GM12878 (cell line): Measurements from ENCODE around the gene HERC2. TPM values are rescaled to one million over a fixed set of nuclear protein-coding genes. Genes with fewer than 3 reads are reported as not detected.

ENCODE experiments used
- ATAC-seq: fragments of 200-7000 bp; cut with Tn5 transposase; 3 replicates; pipeline ENCODE4 v1.9.1; 2020; ENCODE audit warnings: mild to moderate bottlenecking, moderate library complexity
- BruUV-seq: library from RNA; stranded (reverse); fragments of 400-500 nt; replicated peaks from 2 replicates; lab custom pipeline; 2021; lab: Mats Ljungman, UMichigan
- CTCF ChIA-PET: fragments of 300-600 bp; sonication (Branson Sonifier 250); formaldehyde crosslinking; extraction: SDS; loops from one replicate; lab custom pipeline; 2021; ENCODE audit warnings: inconsistent platforms; lab: Yijun Ruan, JAX
- POLR2A ChIA-PET: fragments of 350-600 bp; formaldehyde crosslinking; extraction: SDS; loops from one replicate; lab custom pipeline; 2021; ENCODE audit warnings: inconsistent platforms; lab: Charles Lee
- RAD21 ChIA-PET: fragments of 300-600 bp; sonication (Branson Sonifier 250); formaldehyde crosslinking; loops from one replicate; lab custom pipeline; 2023; ENCODE audit warnings: antibody characterized with exemption; ENCODE audit not compliant: unreplicated experiment; lab: Charles Lee
- SMC1A ChIA-PET: fragments of 300-600 bp; sonication (Branson Sonifier 250); formaldehyde crosslinking; loops from one replicate; lab custom pipeline; 2023; ENCODE audit not compliant: unreplicated experiment, uncharacterized antibody; lab: Charles Lee
- DNase-seq: peaks from one replicate; pipeline ENCODE4 v3.0.0-alpha.2; 2011; ENCODE audit warnings: low read depth, low spot score
- FAIRE-seq: peaks from 3 replicates; lab custom pipeline; 2011; peaks lifted over from hg19 to GRCh38; lab: Jason Lieb, UNC
- H2AFZ ChIP-seq: 2 replicates; pipeline ENCODE4 v1.6.0; 2011; ENCODE audit warnings: low read depth, low read length, control low read depth; ENCODE audit not compliant: control insufficient read depth
- H3K27ac ChIP-seq: 2 replicates; pipeline ENCODE4 v1.5.1; 2011; ENCODE audit warnings: control low read depth; ENCODE audit not compliant: control insufficient read depth, insufficient read depth
- H3K27me3 ChIP-seq, 2 experiments: replicated peaks in 1 of 2; 2 replicates each; pipeline versions ENCODE4 v1.6.0 to v1.6.1; 2011; ENCODE audit warnings: low read length in 1 of 2; ENCODE audit not compliant: control insufficient read depth in 2 of 2, insufficient read depth in 2 of 2
- H3K36me3 ChIP-seq, 2 experiments: 2 replicates each; pipeline ENCODE4 v1.5.1; 2011; ENCODE audit warnings: low read length in 1 of 2; ENCODE audit not compliant: control insufficient read depth in 2 of 2, insufficient read depth in 2 of 2
- H3K4me1 ChIP-seq: 2 replicates; pipeline ENCODE4 v1.6.1; 2011; ENCODE audit warnings: mild to moderate bottlenecking, low read length, moderate library complexity, mixed read lengths; ENCODE audit not compliant: control insufficient read depth, insufficient read depth
- H3K4me2 ChIP-seq: 2 replicates; pipeline ENCODE4 v1.6.0; 2011; ENCODE audit warnings: control low read depth; ENCODE audit not compliant: control insufficient read depth, insufficient read depth
- H3K4me3 ChIP-seq: fragments of 200-600 bp; sonication (generic); 2 replicates; pipeline ENCODE4 v1.5.1; 2016
- H3K79me2 ChIP-seq: 2 replicates; pipeline ENCODE4 v1.6.0; 2011; ENCODE audit warnings: low read length; ENCODE audit not compliant: control insufficient read depth, insufficient read depth
- H3K9ac ChIP-seq: 2 replicates; pipeline ENCODE4 v1.8.0; 2011; ENCODE audit warnings: low read length, control low read depth, mixed read lengths; ENCODE audit not compliant: control insufficient read depth, insufficient read depth
- H3K9me3 ChIP-seq: replicated peaks from 3 replicates; pipeline ENCODE4 v1.5.1; 2011; ENCODE audit warnings: mild to moderate bottlenecking, low read length; ENCODE audit not compliant: control insufficient read depth, insufficient read depth
- H4K20me1 ChIP-seq: 2 replicates; pipeline ENCODE4 v1.6.0; 2011; ENCODE audit not compliant: control insufficient read depth, insufficient read depth
- CBX3 ChIP-seq: fragments of 200-600 bp; sonication (generic); IDR thresholded peaks from 2 replicates; pipeline ENCODE4 v1.6.1; 2016; ENCODE audit warnings: low read depth, borderline replicate concordance
- EED ChIP-seq: sonication (generic); IDR thresholded peaks from 2 replicates; pipeline ENCODE4 v1.6.1; 2016; ENCODE audit warnings: antibody characterized with exemption, low read depth
- EP300 ChIP-seq, 2 experiments: fragments of 150-350 bp in 1 of 2; IDR thresholded peaks; 2 replicates each; pipeline ENCODE4 v1.6.1; 2011 to 2012; ENCODE audit warnings: low read depth in 2 of 2, low read length in 2 of 2, borderline replicate concordance in 1 of 2, improper control_type of control experiment in 1 of 2, inconsistent platforms in 1 of 2; ENCODE audit not compliant: control insufficient read depth in 1 of 2
- NFYB ChIP-seq: IDR thresholded peaks from 2 replicates; pipeline ENCODE4 v1.6.1; 2011; ENCODE audit warnings: low read depth, mild to moderate bottlenecking, low read length, improper control_type of control experiment, moderate library complexity; ENCODE audit not compliant: insufficient read depth
- POLR2AphosphoS2 ChIP-seq: IDR thresholded peaks from 2 replicates; pipeline ENCODE4 v1.6.1; 2011; ENCODE audit warnings: low read depth, mild to moderate bottlenecking, low read length, improper control_type of control experiment, moderate library complexity
- ZZZ3 ChIP-seq: IDR thresholded peaks from 2 replicates; pipeline ENCODE4 v1.6.1; 2011; ENCODE audit warnings: low read depth; ENCODE audit not compliant: control insufficient read depth, insufficient read length
- WGBS: methylation state at CpG from one replicate; pipeline ENCODE4 v1.1.6; 2016; ENCODE audit warnings: low lambda C conversion rate; ENCODE audit not compliant: insufficient replicate concordance, insufficient coverage; ENCODE audit errors: missing lambda C conversion rate; 5-methylcytosine and 5-hydroxymethylcytosine counted together
- in situ Hi-C: fragments of 300-500 bp; cut with MboI; formaldehyde crosslinking; loops from 9 replicates; pipeline ENCODE4 v1.14.3; 2018; ENCODE audit warnings: mixed read lengths
- intact Hi-C: fragments of 100-400 bp; cut with micrococcal nuclease; formaldehyde crosslinking; loops from one replicate; pipeline ENCODE4 v1.14.2; 2022; ENCODE audit not compliant: unreplicated experiment
- polyA plus RNA-seq, 11 experiments: library from polyadenylated mRNA; depleted of rRNA in 4 of 11; unstranded in 6 of 11; stranded (reverse) in 5 of 11; fragments of >200 nt; fragmentation: Nextera tagmentation in 4 of 11; fragmentation: Illumina TruSeq in 1 of 11; extraction: Ambion mirVana in 4 of 11; extraction: Trizol in 1 of 11; gene quantifications; 1 replicate in 1 of 11; 2 replicates in 10 of 11; pipeline versions ENCODE4 v1.2.1 to v1.2.3, GENCODE V29; 2011 to 2016; ENCODE audit warnings: inconsistent platforms in 2 of 11, missing spikeins in 2 of 11, low read depth in 1 of 11
- total RNA-seq, 4 experiments: library from RNA; depleted of rRNA in 3 of 4; stranded (reverse); fragments of >200 nt in 3 of 4; fragmentation: Illumina TruSeq in 1 of 4; extraction: Trizol in 1 of 4; gene quantifications; 2 replicates each; pipeline versions ENCODE4 v1.2.1 to v1.2.3, GENCODE V29; 2013 to 2021
- TF ChIP-seq, protein P1 (sequence below): IDR thresholded peaks from 2 replicates; pipeline ENCODE4 v1.6.1; 2012; ENCODE audit warnings: low read depth, low read length, improper control_type of control experiment
- TF ChIP-seq, protein P2 (sequence below): IDR thresholded peaks from 2 replicates; pipeline ENCODE4 v1.6.1; 2011; ENCODE audit warnings: mild to moderate bottlenecking, low read depth, low read length, moderate library complexity; ENCODE audit not compliant: insufficient replicate concordance
- TF ChIP-seq, protein P3 (sequence below): IDR thresholded peaks from 2 replicates; pipeline ENCODE4 v1.6.1; 2012; ENCODE audit warnings: improper control_type of control experiment, low read depth, low read length; ENCODE audit not compliant: insufficient replicate concordance
- TF ChIP-seq, protein P4 (sequence below): fragments of 450-650 bp; IDR thresholded peaks from 2 replicates; pipeline ENCODE4 v1.6.1; 2017; ENCODE audit warnings: mild to moderate bottlenecking, moderate library complexity

HERC2 gene
- total and polyA plus RNA-seq, 10 of the 15 experiments (the other 5 are each of a cell fraction or from before 2014, with no cell fraction given), result 6.1 to 39.0 (median 24.0) TPM

DNA sequence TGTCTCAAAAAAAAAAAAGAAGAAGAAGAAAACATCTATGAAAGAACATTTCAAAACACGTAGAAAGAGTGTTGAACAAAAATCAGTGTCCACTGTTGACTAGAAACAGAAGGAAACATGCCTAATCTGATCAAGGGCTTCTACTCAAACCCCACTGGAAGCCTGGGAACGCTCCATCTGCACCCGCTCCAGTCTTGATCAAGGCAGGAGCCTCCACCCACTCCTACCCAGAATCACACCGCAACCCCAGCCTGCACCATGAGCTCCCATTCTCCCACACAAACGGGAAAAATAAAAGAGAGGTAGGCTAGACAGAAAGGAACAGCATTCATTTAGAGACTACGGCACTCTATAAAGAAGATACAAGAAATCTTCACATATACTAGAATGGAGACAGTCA lies 181.9 kb downstream of the HERC2 start:
- no peak for DNase-seq
- ChIA-PET SMC1A (no interaction called here), POLR2A (no interaction called here)
- Histone ChIP-seq H3K9me3 (no peaks in the 10 kb centered on the region), H3K27me3 (no peaks in the 10 kb centered on the region), H3K4me2 (no peak overlapping the region), H3K27ac (no peak overlapping the region), H3K79me2 (no peaks in the 10 kb centered on the region)
- TF ChIP-seq NFYB (no peak), CBX3 (no peak), ZZZ3 (no peak), EP300 (IDR thresholded peaks at IDR 0.05; ENCODE audit: borderline replicate concordance in 1 of 2, control insufficient read depth in 1 of 2, low read depth in 2 of 2, low read length in 2 of 2) (no peak), EED (no peak), POLR2AphosphoS2 (no peak)
- TF ChIP-seq, protein P1, sequence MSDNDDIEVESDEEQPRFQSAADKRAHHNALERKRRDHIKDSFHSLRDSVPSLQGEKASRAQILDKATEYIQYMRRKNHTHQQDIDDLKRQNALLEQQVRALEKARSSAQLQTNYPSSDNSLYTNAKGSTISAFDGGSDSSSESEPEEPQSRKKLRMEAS, result no peak
- TF ChIP-seq, protein P2, sequence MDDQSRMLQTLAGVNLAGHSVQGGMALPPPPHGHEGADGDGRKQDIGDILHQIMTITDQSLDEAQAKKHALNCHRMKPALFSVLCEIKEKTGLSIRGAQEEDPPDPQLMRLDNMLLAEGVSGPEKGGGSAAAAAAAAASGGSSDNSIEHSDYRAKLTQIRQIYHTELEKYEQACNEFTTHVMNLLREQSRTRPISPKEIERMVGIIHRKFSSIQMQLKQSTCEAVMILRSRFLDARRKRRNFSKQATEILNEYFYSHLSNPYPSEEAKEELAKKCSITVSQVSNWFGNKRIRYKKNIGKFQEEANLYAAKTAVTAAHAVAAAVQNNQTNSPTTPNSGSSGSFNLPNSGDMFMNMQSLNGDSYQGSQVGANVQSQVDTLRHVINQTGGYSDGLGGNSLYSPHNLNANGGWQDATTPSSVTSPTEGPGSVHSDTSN, result no peak
- TF ChIP-seq, protein P3, sequence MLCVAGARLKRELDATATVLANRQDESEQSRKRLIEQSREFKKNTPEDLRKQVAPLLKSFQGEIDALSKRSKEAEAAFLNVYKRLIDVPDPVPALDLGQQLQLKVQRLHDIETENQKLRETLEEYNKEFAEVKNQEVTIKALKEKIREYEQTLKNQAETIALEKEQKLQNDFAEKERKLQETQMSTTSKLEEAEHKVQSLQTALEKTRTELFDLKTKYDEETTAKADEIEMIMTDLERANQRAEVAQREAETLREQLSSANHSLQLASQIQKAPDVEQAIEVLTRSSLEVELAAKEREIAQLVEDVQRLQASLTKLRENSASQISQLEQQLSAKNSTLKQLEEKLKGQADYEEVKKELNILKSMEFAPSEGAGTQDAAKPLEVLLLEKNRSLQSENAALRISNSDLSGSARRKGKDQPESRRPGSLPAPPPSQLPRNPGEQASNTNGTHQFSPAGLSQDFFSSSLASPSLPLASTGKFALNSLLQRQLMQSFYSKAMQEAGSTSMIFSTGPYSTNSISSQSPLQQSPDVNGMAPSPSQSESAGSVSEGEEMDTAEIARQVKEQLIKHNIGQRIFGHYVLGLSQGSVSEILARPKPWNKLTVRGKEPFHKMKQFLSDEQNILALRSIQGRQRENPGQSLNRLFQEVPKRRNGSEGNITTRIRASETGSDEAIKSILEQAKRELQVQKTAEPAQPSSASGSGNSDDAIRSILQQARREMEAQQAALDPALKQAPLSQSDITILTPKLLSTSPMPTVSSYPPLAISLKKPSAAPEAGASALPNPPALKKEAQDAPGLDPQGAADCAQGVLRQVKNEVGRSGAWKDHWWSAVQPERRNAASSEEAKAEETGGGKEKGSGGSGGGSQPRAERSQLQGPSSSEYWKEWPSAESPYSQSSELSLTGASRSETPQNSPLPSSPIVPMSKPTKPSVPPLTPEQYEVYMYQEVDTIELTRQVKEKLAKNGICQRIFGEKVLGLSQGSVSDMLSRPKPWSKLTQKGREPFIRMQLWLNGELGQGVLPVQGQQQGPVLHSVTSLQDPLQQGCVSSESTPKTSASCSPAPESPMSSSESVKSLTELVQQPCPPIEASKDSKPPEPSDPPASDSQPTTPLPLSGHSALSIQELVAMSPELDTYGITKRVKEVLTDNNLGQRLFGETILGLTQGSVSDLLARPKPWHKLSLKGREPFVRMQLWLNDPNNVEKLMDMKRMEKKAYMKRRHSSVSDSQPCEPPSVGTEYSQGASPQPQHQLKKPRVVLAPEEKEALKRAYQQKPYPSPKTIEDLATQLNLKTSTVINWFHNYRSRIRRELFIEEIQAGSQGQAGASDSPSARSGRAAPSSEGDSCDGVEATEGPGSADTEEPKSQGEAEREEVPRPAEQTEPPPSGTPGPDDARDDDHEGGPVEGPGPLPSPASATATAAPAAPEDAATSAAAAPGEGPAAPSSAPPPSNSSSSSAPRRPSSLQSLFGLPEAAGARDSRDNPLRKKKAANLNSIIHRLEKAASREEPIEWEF, result no peak
- TF ChIP-seq, protein P4, sequence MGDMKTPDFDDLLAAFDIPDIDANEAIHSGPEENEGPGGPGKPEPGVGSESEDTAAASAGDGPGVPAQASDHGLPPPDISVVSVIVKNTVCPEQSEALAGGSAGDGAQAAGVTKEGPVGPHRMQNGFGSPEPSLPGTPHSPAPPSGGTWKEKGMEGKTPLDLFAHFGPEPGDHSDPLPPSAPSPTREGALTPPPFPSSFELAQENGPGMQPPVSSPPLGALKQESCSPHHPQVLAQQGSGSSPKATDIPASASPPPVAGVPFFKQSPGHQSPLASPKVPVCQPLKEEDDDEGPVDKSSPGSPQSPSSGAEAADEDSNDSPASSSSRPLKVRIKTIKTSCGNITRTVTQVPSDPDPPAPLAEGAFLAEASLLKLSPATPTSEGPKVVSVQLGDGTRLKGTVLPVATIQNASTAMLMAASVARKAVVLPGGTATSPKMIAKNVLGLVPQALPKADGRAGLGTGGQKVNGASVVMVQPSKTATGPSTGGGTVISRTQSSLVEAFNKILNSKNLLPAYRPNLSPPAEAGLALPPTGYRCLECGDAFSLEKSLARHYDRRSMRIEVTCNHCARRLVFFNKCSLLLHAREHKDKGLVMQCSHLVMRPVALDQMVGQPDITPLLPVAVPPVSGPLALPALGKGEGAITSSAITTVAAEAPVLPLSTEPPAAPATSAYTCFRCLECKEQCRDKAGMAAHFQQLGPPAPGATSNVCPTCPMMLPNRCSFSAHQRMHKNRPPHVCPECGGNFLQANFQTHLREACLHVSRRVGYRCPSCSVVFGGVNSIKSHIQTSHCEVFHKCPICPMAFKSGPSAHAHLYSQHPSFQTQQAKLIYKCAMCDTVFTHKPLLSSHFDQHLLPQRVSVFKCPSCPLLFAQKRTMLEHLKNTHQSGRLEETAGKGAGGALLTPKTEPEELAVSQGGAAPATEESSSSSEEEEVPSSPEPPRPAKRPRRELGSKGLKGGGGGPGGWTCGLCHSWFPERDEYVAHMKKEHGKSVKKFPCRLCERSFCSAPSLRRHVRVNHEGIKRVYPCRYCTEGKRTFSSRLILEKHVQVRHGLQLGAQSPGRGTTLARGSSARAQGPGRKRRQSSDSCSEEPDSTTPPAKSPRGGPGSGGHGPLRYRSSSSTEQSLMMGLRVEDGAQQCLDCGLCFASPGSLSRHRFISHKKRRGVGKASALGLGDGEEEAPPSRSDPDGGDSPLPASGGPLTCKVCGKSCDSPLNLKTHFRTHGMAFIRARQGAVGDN, result no peak
- TF ChIP-seq, all 136 proteins: peak for 0
- H3K36me3 ChIP-seq, result peaks cover 7 to 9% of the 10 kb centered on the region in 2 experiments
- no peak overlapping the region for H3K4me3 ChIP-seq
- no TSS peak for BruUV-seq
- CTCF ChIA-PET, result no interaction called here
- intact Hi-C loops, result no loop called here
- H3K4me1 ChIP-seq, result no peaks in the 10 kb centered on the region
- FAIRE-seq (no peak), ATAC-seq (no peak)
- WGBS, result 100% methylated on average over 6 of the region's 6 CpGs
- H2AFZ ChIP-seq, result no peak overlapping the region
- no peak overlapping the region for H3K9ac ChIP-seq
- RAD21 ChIA-PET, result no interaction called here
- in situ Hi-C loops, result no loop called here
- no peaks in the 10 kb centered on the region for H4K20me1 ChIP-seq
